WI38 (cell line): ENCODE results near the gene SLC9A8.
"Not testable (repeated sequence)": the region's sequence is repeated elsewhere in the genome, so short reads cannot be mapped to it uniquely, and the experiment has no call there.

ENCODE experiments used
- H3K4me3 ChIP-seq: 2 replicates; pipeline ENCODE4 v1.5.1; 2011; ENCODE audit warnings: low read depth, mild to moderate bottlenecking, control low read depth, low read length
- TF ChIP-seq, protein P1 (sequence below): IDR thresholded peaks from 2 replicates; pipeline ENCODE4 v1.5.1; 2012; ENCODE audit warnings: low read depth, mild to moderate bottlenecking, control low read depth, low read length

Gene SLC9A8

DNA sequence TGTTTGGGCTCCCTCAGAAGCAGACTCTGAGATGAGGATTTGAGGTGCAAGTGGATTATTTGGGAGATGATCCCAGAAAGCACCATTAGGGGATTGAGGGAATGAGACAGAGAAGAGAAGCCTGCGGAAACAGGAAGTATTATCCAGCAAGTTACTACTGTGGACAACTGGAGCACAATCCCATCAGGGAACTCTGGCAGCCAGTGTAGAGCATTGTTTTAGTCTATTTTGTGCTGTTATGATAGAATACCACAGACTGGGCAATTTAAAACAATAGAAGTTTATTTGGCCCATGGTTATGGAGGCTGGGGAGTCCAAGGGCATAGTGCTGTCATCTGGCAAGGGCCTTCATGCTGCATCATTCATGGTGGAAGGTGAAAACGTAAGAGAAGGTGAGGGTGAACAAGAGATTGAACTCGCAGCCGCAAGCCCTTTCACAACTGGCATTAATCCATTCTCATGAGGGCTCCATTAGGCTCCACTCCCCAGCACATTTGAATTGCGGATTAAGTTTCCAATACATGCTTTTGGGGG is 43.5 kb upstream of the SLC9A8 start:
- no peak overlapping the region for H3K4me3 ChIP-seq
- TF ChIP-seq, protein P1, sequence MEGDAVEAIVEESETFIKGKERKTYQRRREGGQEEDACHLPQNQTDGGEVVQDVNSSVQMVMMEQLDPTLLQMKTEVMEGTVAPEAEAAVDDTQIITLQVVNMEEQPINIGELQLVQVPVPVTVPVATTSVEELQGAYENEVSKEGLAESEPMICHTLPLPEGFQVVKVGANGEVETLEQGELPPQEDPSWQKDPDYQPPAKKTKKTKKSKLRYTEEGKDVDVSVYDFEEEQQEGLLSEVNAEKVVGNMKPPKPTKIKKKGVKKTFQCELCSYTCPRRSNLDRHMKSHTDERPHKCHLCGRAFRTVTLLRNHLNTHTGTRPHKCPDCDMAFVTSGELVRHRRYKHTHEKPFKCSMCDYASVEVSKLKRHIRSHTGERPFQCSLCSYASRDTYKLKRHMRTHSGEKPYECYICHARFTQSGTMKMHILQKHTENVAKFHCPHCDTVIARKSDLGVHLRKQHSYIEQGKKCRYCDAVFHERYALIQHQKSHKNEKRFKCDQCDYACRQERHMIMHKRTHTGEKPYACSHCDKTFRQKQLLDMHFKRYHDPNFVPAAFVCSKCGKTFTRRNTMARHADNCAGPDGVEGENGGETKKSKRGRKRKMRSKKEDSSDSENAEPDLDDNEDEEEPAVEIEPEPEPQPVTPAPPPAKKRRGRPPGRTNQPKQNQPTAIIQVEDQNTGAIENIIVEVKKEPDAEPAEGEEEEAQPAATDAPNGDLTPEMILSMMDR = no peak

DNA sequence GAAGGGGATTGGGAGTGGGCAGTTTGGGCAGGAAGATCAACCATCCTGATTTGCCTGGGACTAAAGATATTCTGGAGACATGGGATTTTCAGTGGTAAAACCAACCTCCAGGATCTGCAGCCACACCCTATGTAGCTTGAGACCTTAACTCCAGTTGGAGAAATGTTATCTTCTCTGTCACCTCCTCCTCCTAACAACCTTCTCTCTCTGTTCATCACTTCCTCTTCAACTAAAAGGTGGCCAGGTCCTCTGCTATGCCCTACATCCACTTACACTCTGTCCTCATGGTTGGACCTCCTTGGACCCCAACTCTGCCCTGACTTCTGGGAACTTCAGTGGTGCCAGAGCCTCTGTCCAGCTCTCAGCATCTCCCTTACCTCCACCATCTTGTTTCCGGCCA is 42.0 kb upstream of the SLC9A8 start:
- TF ChIP-seq, protein P1 = no peak
- H3K4me3 ChIP-seq = no peak overlapping the region

DNA sequence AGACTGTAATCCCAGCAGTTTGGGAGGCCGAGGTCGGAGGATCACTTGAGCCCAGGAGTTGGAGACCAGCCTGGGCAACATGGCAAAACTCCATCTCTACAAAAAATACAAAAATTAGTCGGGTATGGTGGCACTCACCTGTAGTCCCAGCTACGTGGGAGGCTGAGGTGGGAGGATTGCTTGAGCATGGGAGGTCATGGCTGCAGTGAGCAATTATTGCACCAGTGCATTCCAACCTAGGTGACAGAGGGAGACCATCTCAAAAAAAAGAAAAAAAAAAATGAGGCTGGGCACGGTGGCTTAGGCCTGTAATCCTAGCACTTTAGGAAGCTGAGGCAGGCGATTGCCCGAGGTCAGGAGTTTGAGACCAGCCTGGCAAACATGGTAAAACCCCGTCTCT is 38.4 kb upstream of the SLC9A8 start:
- H3K4me3 ChIP-seq = not testable (repeated sequence)

DNA sequence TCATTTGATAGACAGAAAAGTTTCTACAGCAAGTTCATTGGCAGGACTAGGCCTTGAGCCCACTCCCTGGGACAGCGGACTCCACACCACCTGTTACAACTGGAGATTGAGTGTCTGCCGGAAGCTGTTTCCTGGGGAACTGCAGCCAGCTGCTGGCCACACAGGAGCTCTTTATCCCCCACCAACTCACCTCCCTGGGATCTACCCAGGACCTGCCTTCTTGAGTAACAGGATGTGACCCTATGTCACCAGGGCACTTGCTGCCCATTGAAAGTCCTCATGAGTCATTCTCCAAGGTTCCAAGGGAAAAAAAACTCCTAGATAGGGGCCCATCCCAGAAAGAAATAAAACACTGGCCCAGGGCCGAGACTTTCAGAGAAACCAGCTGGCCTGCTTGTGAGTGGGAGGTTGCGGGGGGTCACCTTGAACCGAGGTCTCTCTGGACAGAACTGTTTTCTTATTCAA is 37.4 kb upstream of the SLC9A8 start:
- TF ChIP-seq, protein P1 = no peak
- H3K4me3 ChIP-seq = no peak overlapping the region

DNA sequence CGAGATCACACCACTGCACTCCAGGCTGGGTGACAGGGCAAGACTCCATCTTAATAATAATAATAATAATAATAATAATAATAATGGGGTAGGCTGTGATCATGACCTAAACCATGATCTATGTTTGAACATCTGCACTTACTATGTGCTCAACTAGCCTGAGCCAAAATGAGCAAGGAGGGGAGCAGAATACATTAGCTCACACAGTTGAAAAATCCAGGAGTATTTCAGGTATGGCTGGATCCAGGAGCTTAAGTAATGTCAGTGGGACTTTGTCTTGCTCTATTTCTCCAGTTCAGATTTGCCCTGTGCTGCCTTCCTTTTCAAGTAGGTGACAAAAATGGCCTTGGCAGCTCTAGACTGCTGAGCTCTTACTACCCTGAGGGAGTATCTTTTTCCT is 32.7 kb upstream of the SLC9A8 start:
- no peak overlapping the region for H3K4me3 ChIP-seq
- TF ChIP-seq, protein P1 = no peak

DNA sequence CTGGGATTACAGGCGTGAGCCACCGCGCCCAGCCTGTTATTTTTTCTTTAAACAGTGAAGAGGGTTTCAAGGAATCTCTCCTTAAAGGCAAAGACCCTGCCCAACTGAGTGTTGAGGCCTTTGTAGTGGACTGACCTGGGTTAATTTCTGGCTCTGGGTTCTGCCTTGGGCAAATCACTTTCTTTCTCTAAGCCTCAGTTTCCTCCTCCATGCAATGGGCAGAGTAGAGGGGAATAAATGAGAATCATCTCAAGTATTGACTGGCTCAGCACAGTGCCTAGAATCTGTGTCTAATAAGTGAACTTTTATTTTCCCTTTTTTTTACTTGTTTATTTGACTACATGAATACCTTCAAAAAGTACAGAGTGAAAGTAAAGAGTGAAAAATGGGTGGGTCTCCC is 31.0 kb upstream of the SLC9A8 start:
- no peak overlapping the region for H3K4me3 ChIP-seq
- TF ChIP-seq, protein P1 = no peak

DNA sequence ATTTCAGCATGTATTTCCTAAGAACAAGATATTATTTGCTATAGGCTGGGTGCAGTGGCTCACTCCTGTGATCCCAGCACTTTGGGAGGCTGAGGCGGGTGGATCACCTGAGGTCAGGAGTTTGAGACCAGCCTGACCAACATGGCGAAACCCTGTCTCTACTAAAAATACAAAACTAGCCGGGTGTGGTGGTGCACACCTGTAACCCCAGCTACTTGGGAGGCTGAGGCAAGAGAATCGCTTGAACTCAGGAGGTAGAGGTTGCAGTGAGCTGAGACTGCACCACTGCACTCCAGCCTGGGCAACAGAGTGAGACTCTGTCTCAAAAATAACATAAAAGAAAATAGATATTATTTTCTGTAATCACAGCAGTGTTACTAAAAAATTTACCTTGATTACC is 30.2 kb upstream of the SLC9A8 start:
- H3K4me3 ChIP-seq = not testable (repeated sequence)

DNA sequence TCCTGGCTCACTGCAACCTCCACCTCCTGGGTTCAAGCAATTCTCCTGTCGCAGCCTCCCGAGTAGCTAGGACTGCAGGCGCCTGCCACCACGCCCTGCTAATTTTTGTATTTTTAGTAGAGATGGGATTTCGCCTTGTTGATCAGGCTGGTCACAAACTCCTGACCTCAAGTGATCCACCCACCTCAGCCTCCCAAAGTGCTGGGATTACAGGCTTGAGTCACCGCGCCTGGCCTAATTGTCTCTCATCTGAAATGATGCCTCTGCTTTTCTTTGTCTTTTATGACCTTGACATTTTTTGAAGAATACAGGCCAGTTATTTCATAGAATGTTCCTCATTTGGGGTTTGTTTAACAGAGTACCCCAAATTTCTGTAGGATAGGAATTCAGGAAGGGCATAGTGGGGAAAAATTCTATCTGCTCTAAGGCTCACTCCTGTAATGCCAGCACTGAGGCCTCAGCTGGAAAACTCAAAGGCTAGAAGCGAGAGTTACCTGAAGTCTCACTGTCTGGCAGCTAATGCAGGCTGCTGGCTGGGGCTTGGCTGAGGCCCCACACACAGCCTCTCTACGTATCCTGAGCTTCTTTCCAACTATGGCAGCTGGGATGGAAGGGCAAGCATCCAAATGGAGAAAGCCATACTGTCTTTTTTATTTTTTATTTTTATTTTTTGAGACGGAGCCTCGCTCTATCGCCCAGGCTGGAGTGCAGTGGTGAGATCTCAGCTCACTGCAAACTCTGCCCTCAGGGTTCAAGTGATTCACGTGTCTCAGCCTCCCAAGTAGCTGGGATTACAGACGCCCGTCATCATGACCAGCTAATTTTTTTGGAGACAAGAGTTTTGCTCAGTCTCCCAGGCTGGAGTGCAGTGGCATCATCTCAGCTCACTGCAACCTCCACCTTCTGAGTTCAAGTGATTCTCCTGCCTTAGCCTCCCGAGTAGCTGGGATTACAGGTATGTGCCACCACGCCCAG is 29.3 kb upstream of the SLC9A8 start:
- not testable (repeated sequence) for H3K4me3 ChIP-seq

DNA sequence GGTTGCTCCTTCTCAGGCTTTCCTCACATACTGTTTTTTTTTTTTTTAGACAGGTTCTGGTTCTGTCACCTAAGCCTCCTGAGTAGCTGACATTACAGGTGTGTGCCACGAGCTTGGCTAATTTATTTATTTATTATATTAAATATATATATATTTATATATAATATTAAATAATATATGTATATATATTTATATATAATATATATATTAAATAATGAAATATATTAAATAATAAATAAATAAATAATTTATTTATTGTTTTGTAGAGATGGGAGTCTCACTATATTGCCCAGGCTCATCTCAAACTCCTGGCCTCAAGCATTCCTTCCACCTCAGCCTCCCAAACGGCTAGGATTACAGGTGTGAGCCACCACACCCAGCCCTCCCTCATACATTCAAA is 28.3 kb upstream of the SLC9A8 start:
- TF ChIP-seq, protein P1 = no peak
- H3K4me3 ChIP-seq = no peak overlapping the region
